ENCODE results near the gene TUBA3E.
"Not testable (repeated sequence)": the region's sequence is repeated elsewhere in the genome, so short reads cannot be mapped to it uniquely, and the experiment has no call there.

TUBA3E gene

DNA sequence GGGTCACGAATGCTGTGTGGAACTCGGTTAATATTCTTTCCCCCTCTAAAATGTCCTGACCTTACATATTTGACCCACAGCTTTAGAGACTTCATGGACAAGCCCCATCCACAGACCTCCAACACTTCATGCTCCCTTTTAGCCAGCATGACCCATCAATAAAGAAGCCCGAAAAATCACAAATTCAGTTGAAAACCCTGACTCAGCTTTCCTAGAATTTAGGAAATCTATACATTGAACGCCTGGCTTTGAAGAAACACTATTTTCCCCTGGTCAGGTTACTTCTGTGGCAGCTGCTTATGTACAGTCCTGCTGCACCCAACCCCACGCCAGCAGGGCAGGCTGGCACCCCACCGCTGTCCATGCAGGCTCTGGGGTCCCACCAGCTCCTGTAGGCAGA lies 6.9 kb downstream of the TUBA3E start:
- DNase-seq (ENCODE audit: low read depth in 2 of 2): not testable (repeated sequence)

GRCh38 chr2:130190237-130190636 lies 8.0 kb downstream of the TUBA3E start:
- no peak for DNase-seq (ENCODE audit: low read depth in 2 of 2)

- not testable (repeated sequence) for DNase-seq (ENCODE audit: low read depth in 2 of 2)
Observed at GRCh38 chr2:130188958-130189357, 9.3 kb downstream of the TUBA3E start.

- DNase-seq (ENCODE audit: low read depth in 2 of 2): not testable (repeated sequence)
Observed at GRCh38 chr2:130187859-130188792, 10.1 kb downstream of the TUBA3E start.

DNA sequence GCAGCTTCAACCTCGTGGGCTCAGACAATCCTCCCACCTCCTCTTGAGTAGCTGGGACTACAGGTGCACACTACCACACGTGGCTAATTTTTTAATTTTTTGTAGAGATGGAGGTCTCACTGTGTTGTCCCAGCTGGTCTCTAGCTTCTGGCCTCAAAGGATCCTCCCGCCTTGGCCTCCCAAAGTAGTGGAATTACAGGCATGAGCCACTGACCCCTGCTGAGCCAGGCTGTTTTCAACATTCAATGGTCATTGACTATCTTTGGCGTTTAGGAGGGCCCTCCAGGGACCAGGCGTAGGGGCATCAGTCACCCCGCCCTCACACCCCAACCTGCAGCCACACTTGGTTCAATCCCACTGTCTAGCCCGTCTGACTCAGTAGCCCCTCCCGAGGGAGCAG lies 11.0 kb downstream of the TUBA3E start:
- DNase-seq (ENCODE audit: low read depth in 2 of 2): no peak

DNA sequence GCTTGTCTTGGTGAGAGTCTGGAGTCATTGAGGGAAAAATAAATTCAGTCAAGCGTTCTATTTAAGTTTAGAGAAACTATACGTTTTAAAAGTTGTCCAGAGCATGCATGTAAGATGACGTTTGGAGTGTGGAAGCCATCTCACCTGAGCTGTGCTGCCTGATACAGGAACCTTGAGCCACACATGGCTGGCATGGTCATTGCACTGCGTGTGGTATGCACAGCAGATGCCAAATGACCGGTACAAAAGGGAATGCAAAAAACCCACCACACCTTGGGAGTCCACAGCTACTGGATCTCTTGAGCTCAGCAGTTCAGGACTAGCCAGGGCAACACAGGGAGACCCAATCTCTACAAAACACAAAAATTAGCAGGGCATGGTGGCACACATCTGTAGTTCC lies 11.8 kb downstream of the TUBA3E start:
- no peak for DNase-seq (ENCODE audit: low read depth in 2 of 2)

DNA sequence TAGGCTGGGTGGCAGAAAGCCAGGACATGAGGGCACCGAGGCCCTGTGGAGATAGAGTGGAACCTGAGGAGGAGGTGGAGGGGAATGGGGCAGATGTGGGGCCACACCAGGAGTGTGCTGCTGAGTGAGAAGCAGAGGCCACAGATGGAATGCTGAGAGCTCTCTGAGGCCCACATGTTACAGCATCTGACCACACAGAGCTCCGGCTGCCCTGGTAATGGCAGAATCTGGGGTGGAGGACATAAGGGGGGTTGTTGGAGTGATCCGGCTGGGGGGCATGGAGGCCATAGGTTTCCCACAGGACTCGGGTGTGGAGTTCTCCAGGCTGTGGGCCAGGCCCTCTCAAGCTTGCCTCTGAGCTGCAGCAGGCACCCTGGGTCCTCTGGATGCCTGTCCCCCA lies 12.3 kb downstream of the TUBA3E start:
- DNase-seq (ENCODE audit: low read depth in 2 of 2): no peak

DNA sequence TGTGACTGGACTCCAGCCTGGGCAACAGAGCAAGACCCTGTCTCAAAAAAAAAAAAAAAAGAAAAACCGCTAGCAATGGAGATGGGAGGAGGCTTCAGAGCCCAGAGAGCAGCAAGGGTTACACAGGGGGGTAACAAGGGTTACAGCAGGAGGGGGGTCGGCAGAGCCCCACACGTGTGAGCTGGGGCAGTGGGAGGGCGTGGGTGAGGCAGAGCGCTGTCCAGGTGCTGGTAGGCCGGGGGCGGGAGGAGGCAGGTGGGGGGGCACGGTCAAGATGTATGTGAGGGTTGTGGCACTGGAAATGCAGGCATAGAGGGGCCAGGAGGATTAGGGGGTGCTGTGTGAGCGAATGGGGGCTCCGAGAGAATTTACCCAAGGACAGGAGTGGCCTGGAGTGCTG lies 12.8 kb downstream of the TUBA3E start:
- no peak for DNase-seq (ENCODE audit: low read depth in 2 of 2)

DNA sequence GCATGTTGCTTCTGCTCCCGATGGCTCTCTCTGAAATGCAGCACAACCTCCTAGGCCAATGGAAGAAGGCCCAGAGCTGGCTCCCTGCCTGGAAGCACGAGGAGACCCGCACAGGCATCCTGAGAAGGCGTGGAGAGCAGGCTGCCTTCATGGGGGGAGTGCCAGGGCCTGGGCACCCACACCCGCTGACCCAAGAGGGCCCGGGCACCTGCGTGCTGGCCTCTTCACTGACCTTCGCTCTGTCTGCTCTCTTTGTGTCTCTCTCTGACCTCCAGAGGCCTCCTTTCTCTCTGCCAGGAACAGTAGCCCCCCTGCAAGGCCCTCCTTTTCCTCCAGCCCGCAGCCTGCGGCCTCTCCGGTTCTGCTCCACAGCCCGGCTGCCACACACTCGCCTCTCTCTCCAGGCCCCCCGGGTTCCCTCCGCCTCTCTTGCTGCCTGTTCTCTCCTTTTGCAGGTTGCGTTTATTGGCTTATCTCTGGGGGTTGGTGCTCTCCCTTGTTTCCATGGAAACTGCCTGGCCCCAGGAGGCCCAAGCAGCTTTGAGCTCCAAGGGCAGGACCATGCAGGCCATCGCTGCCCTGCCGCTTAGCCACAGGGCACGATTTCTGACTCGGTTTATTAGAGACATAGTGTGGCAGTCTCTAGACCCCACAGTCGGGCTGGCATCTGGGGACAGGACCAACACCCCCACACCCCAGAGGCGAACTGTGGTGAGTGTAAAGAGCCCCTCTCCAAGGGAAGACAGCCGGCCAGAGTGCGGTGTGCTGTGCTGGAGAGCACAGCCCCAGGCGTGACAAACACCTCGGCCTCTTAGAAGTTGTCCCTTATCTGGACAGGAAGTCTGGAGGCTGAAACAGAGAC lies 14.5 kb downstream of the TUBA3E start:
- no peak for DNase-seq (ENCODE audit: low read depth in 2 of 2)

DNA sequence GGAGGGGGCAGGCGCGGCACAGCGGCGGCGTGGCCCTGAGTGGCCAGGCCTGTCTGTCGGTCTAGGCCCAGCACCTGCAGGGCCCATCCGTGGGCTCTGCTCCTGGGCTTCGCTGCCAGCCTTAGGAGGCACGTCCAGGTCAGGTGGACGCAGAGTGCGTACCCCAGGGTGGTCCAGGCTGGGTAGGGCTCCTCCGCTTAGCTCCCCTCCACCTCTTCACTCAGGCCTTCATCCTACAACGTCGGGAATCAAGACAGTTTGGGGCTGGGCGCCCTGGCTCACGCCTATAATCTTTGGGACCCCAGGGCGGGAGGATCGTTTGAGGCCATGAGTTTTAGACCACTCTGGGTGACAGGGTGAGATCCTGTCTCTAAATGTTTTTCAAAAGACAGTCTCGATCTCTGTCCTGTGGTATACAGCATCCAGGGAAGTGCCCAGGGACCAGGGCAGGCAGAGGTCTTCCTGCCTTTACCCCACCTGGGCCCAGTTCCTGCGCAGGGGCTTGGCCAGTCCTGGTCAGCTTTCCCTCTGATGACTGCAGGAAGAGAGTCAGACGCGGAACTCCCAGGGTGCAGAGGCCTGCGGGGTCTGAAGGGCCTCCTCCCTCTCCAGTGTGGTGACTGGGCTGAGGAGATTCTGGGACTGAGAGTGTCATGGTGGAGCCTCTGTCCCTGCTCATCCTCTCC lies 15.3 kb downstream of the TUBA3E start:
- not testable (repeated sequence) for DNase-seq (ENCODE audit: low read depth in 2 of 2)

GRCh38 chr2:130181880-130182682 lies 16.2 kb downstream of the TUBA3E start, which contains the start of gene MZT2B:
MZT2B (plus strand) TSS chr2:130182262; CDS start chr2:130182283, 21 bp downstream.
- DNase-seq (ENCODE audit: low read depth in 2 of 2): peak; percentile 82 to 87

- DNase-seq (ENCODE audit: low read depth in 2 of 2): peak; percentile 95 to 96
Observed at GRCh38 chr2:130181325-130181879, 16.8 kb downstream of the TUBA3E start, which contains the start of gene SMPD4. SMPD4 (minus strand) TSS chr2:130181602; CDS start chr2:130176592, 5,010 bp downstream.

- DNase-seq (ENCODE audit: low read depth in 2 of 2): not testable (repeated sequence)
Observed at GRCh38 chr2:130180404-130181324, 17.6 kb downstream of the TUBA3E start.

- not testable (repeated sequence) for DNase-seq (ENCODE audit: low read depth in 2 of 2)
Observed at GRCh38 chr2:130174866-130175265, 23.4 kb downstream of the TUBA3E start.

DNA sequence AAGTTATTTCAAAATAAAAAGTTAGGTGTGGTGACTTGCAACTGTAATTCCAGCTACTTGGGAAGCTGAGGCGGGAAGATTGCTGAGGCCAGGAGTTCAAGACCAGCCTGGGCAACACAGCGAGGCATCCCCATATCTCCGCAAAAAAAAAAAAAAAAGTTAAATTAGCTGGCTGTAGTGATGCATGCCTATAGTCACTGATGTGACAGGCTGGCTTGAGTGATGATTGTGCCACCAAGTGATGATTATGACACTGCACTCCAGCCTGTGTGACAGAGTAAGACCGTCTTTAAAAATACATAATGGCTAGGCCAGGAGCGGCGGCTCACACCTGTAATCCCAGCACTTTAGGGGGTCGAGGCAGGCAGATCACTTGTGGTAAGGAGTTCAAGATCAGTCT lies 28.3 kb downstream of the TUBA3E start:
- DNase-seq (ENCODE audit: low read depth in 2 of 2): no peak

DNA sequence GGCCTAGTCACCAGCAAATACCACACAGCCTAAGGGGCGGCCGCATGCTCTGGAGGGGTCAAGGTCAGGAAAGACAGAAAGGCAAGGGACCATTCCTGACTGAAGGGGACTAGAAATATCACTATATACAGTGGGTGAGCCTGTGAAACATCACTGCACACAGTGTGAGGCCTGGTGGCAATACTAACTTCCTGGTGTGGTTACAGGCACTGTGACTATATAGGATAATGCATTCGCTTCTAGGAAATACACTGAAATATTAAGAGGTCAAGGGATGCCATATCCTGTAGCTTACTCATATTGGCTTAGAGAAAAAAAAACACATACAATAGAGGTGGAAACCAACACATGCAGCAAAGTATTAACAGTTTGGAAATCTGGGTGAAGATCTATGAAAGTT lies 29.1 kb downstream of the TUBA3E start:
- not testable (repeated sequence) for DNase-seq (ENCODE audit: low read depth in 2 of 2)

GRCh38 chr2:130166611-130167010 lies 31.6 kb downstream of the TUBA3E start:
- not testable (repeated sequence) for DNase-seq (ENCODE audit: low read depth in 2 of 2)

GRCh38 chr2:130165293-130166016 lies 32.8 kb downstream of the TUBA3E start:
- DNase-seq (ENCODE audit: low read depth in 2 of 2): no peak

DNA sequence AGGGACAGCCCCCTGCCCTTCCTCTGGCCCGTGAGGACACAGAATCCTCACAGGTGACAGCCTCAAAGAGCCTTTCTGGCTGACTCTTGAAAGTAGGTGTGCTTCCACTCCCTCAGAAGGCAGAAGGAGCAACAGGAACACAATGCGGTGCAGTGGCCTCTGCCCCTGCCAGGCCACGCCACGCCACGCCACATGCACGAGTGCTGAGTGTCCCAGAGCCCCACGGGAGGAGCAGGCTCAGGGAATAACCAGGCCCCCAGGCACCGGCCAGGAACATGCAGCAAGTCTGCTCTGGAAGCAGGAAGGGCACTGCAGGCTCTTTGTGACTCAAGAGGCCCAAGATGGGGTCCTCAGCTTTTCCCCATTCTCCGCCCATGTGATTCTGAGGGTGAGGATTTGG lies 35.3 kb downstream of the TUBA3E start:
- no peak for DNase-seq (ENCODE audit: low read depth in 2 of 2)
